A549 (cell line): ENCODE results near the gene VPS54. TPM values are rescaled to one million over a fixed set of nuclear protein-coding genes. Genes with fewer than 3 reads are reported as not detected.
"Not testable (repeated sequence)": the region's sequence is repeated elsewhere in the genome, so short reads cannot be mapped to it uniquely, and the experiment has no call there.

Experiments used
- ATAC-seq, 2 experiments: fragments of 200-7000 bp in 1 of 2; fragments of >200 bp in 1 of 2; cut with Nextera tagmentation in 1 of 2; cut with Tn5 transposase in 1 of 2; 3 replicates each; pipeline versions ENCODE4 v1.8.0 to v1.9.1; 2018 to 2020; ENCODE audit warnings: mild to moderate bottlenecking in 1 of 2, moderate library complexity in 1 of 2
- CTCF ChIA-PET: fragments of 300-600 bp; sonication (Branson Sonifier 250); formaldehyde crosslinking; extraction: SDS; loops from one replicate; lab custom pipeline; 2021; ENCODE audit warnings: antibody characterized with exemption, inconsistent platforms; lab: Yijun Ruan, JAX
- POLR2A ChIA-PET: fragments of 350-600 bp; formaldehyde crosslinking; extraction: SDS; loops from one replicate; lab custom pipeline; 2021; ENCODE audit warnings: antibody characterized with exemption, inconsistent platforms; lab: Yijun Ruan, JAX
- DNase-seq, 2 experiments: peaks; one replicate each; pipeline versions ENCODE4 v3.0.0 to v3.0.0-alpha.2; 2011 to 2016; ENCODE audit warnings: low read depth in 1 of 2, low spot score in 1 of 2
- FAIRE-seq: peaks from 2 replicates; lab custom pipeline; 2011; peaks lifted over from hg19 to GRCh38; lab: Jason Lieb, UNC
- H3K27ac ChIP-seq, 2 experiments: fragments of >200 bp; sonication (Bioruptor Twin); formaldehyde crosslinking; 3 replicates each; pipeline ENCODE4 v1.5.1; 2016 to 2017
- H3K4me1 ChIP-seq: fragments of >200 bp; sonication (Bioruptor Twin); formaldehyde crosslinking; 3 replicates; pipeline ENCODE4 v1.6.1; 2016
- H3K4me2 ChIP-seq: fragments of >200 bp; sonication (Bioruptor Twin); formaldehyde crosslinking; 3 replicates; pipeline ENCODE4 v1.6.1; 2016
- H3K4me3 ChIP-seq: fragments of >200 bp; sonication (Bioruptor Twin); formaldehyde crosslinking; 3 replicates; pipeline ENCODE4 v1.5.1; 2016
- H3K9me3 ChIP-seq: fragments of >200 bp; sonication (Bioruptor Twin); formaldehyde crosslinking; 3 replicates; pipeline ENCODE4 v1.6.1; 2016
- CBX2 ChIP-seq: fragments of 200-600 bp; sonication (generic); IDR thresholded peaks from 2 replicates; pipeline ENCODE4 v1.6.1; 2016; ENCODE audit warnings: low read depth, mild to moderate bottlenecking, borderline replicate concordance
- EHF ChIP-seq: fragments of 250-450 bp; sonication (Bioruptor Pico); IDR thresholded peaks from 2 replicates; pipeline ENCODE4 v1.5.0; 2020; ENCODE audit warnings: mild to moderate bottlenecking
- EP300 ChIP-seq, 2 experiments: fragments of >200 bp; sonication (Bioruptor Twin); formaldehyde crosslinking; IDR thresholded peaks; 2 replicates in 1 of 2; 3 replicates in 1 of 2; pipeline ENCODE4 v1.6.1; 2016 to 2017
- FOSB ChIP-seq: fragments of 250-450 bp; sonication (Bioruptor Pico); IDR thresholded peaks from 2 replicates; pipeline ENCODE4 v1.5.0; 2020; ENCODE audit warnings: mild to moderate bottlenecking, moderate library complexity
- GATA3 ChIP-seq: IDR thresholded peaks from 2 replicates; pipeline ENCODE4 v1.6.1; 2012; ENCODE audit warnings: borderline replicate concordance
- HEYL ChIP-seq: fragments of 250-450 bp; sonication (Bioruptor Pico); IDR thresholded peaks from 2 replicates; pipeline ENCODE4 v1.8.0; 2021; ENCODE audit warnings: mild to moderate bottlenecking, moderate library complexity
- HOXA7 ChIP-seq: fragments of 250-450 bp; sonication (Bioruptor Pico); IDR thresholded peaks from 2 replicates; pipeline ENCODE4 v1.5.0; 2020; ENCODE audit warnings: mild to moderate bottlenecking, moderate library complexity
- HOXB13 ChIP-seq: fragments of 250-450 bp; sonication (Bioruptor Pico); IDR thresholded peaks from 2 replicates; pipeline ENCODE4 v1.5.0; 2020; ENCODE audit warnings: low read depth, mild to moderate bottlenecking, moderate library complexity
- KDM5A ChIP-seq: fragments of 200-600 bp; sonication (generic); IDR thresholded peaks from 2 replicates; pipeline ENCODE4 v1.6.1; 2016; ENCODE audit warnings: antibody characterized with exemption, mild to moderate bottlenecking
- MAZ ChIP-seq: fragments of 150-350 bp; IDR thresholded peaks from 2 replicates; pipeline ENCODE4 v1.6.1; 2014; ENCODE audit warnings: antibody characterized with exemption, low read depth, low read length, borderline replicate concordance
- MYC ChIP-seq: IDR thresholded peaks from 2 replicates; pipeline ENCODE4 v1.6.1; 2012; ENCODE audit warnings: mild to moderate bottlenecking, inconsistent platforms, low read length, improper control_type of control experiment, borderline replicate concordance
- NFE2L2 ChIP-seq: fragments of 150-350 bp; conservative IDR thresholded peaks from 2 replicates; pipeline ENCODE4 v1.6.1; 2014; ENCODE audit warnings: low read length
- NPAS2 ChIP-seq: fragments of 250-450 bp; sonication (Bioruptor Pico); IDR thresholded peaks from 2 replicates; pipeline ENCODE4 v1.8.0; 2022; ENCODE audit warnings: mild to moderate bottlenecking, moderate library complexity, borderline replicate concordance
- NR3C1 ChIP-seq: fragments of >200 bp; sonication (Bioruptor Twin); formaldehyde crosslinking; IDR thresholded peaks from 3 replicates; pipeline ENCODE4 v1.6.1; 2017
- PHF8 ChIP-seq: fragments of 200-600 bp; sonication (generic); IDR thresholded peaks from 2 replicates; pipeline ENCODE4 v1.6.1; 2016; ENCODE audit warnings: low read depth, mild to moderate bottlenecking, antibody characterized with exemption, moderate library complexity, borderline replicate concordance
- RAD21 ChIP-seq, 2 experiments: fragments of >200 bp in 1 of 2; sonication (Bioruptor Twin) in 1 of 2; formaldehyde crosslinking in 1 of 2; IDR thresholded peaks in 1 of 2; conservative IDR thresholded peaks in 1 of 2; 2 replicates in 1 of 2; 3 replicates in 1 of 2; pipeline ENCODE4 v1.6.1; 2012 to 2018; ENCODE audit warnings: inconsistent platforms in 1 of 2
- TP53 ChIP-seq: fragments of 250-450 bp; sonication (Bioruptor Pico); IDR thresholded peaks from 2 replicates; pipeline ENCODE4 v1.5.0; 2021; ENCODE audit warnings: mild to moderate bottlenecking, moderate library complexity
- ZC3H11A ChIP-seq: fragments of 450-650 bp; IDR thresholded peaks from 2 replicates; pipeline ENCODE4 v1.6.1; 2014; ENCODE audit warnings: antibody characterized with exemption, mild to moderate bottlenecking
- WGBS: methylation state at CpG from one replicate; pipeline ENCODE4 v1.1.6; 2017; ENCODE audit errors: missing lambda C conversion rate; 5-methylcytosine and 5-hydroxymethylcytosine counted together
- polyA plus RNA-seq, 4 experiments: library from polyadenylated mRNA; depleted of rRNA in 3 of 4; stranded (reverse); fragments of >200 nt; fragmentation: RNase III in 1 of 4; extraction: RNeasy Plus Mini Kit Qiagen cat#74134 plus additional on column Dnase treatment in 1 of 4; gene quantifications; 2 replicates in 3 of 4; 3 replicates in 1 of 4; pipeline ENCODE4 v1.2.3, GENCODE V29; 2011 to 2017
- TF ChIP-seq, protein P1 (sequence below): fragments of >200 bp; sonication (Bioruptor Twin); formaldehyde crosslinking; IDR thresholded peaks from 3 replicates; pipeline ENCODE4 v1.5.1; 2016
- TF ChIP-seq, protein P2 (sequence below): fragments of 150-350 bp; IDR thresholded peaks from 2 replicates; pipeline ENCODE4 v1.6.1; 2014; ENCODE audit warnings: low read depth, mild to moderate bottlenecking, low read length
- TF ChIP-seq, protein P3 (sequence below): fragments of 200-600 bp; sonication (generic); IDR thresholded peaks from 2 replicates; pipeline ENCODE4 v1.6.1; 2016; ENCODE audit warnings: antibody characterized with exemption, mild to moderate bottlenecking, moderate library complexity

VPS54 gene
- polyA plus RNA-seq, 2 of the 4 experiments (the other 2 are of a cell fraction), result 15.0 to 32.5 TPM

DNA sequence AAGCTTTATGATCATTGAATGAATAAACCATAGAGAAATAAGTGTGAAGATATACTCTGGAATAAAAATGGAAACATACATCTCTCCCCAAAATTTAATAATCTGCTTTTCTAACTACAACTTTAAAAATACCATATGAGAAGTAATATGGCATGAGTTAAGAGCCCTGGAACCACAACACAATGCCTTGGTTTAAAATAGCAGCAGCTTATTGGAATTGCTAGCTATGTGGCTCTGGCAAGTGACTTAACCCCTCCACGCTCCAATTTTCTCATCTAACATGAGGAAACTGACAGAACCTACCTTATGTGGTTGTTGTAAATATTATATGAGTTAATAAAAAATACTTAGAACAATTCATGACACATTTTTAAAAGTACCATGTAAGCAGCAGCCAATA is 76.4 kb downstream of the VPS54 start:
- POLR2A ChIA-PET, result no interaction called here
- no peak overlapping the region for H3K27ac ChIP-seq
- TF ChIP-seq TP53 (CRISPR knock-in tag), result no peak
- TF ChIP-seq RAD21 (conservative IDR thresholded peaks at IDR 0.05 in 1 of 2, IDR thresholded peaks at IDR 0.05 in 1 of 2), result no peak
- DNase-seq, result no peak
- no peaks in the 10 kb centered on the region for H3K9me3 ChIP-seq
- H3K4me1 ChIP-seq, result no peaks in the 10 kb centered on the region
- no peak overlapping the region for H3K4me3 ChIP-seq
- WGBS, result 92% methylated on average over 1 of the region's 1 CpG
- FAIRE-seq, result no peak
- CTCF ChIA-PET, result interaction anchor here (0.6 to 1.3 kb wide), 2 partner anchors 54 to 705 kb away, joined by 3 to 4 read pairs; no protein-coding TSS in a partner anchor
- ATAC-seq, result no peak
- H3K4me2 ChIP-seq, result no peak overlapping the region

DNA sequence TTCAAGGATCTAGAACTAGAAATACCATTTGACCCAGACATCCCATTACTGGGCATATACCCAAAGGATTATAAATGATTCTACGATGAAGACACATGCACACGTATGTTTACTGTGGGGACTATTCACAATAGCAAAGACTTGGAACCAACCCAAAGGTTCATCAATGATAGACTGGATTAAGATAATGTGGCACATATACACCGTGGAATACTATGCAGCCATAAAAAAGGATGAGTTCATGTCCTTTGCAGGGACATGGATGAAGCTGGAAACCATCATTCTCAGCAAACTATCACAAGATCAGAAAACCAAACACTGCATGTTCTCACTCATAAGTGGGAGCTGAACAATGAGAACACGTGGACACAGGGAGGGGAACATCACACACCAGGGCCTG is 87.1 kb downstream of the VPS54 start:
- FAIRE-seq, H3K9me3 ChIP-seq, H3K4me1 ChIP-seq, ATAC-seq, H3K4me3 ChIP-seq, H3K4me2 ChIP-seq, POLR2A ChIA-PET, H3K27ac ChIP-seq, DNase-seq: not testable (repeated sequence)
- WGBS, result 86% methylated on average over 4 of the region's 4 CpGs
- CTCF ChIA-PET, result interaction anchor here (0.6 kb wide), 1 partner anchor 12 kb away, joined by 5 read pairs; no protein-coding TSS in a partner anchor

DNA sequence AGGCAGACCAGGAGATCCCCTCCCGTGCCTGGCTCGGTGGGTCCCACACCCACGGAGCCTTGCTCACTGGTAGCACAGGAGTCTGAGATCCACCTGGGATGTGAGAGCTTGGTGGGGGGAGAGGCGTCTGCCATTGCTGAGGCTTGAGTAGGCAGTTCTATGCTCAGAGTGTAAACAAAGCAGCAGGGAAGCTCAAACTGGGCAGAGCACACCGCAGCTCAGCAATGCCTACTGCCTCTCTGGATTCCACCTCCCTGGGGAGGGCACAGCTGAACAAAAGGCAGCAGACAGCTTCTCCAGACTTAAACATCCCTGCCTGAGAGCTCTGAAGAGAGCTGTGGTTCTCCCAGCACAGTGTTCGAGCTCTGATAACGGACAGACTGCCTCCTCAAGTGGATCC is 92.4 kb downstream of the VPS54 start:
- FAIRE-seq (no peak), ATAC-seq (no peak), DNase-seq (no peak)
- POLR2A ChIA-PET, result no interaction called here
- H3K9me3 ChIP-seq, result no peaks in the 10 kb centered on the region
- WGBS, result 93% methylated on average over 4 of the region's 7 CpGs
- TF ChIP-seq MYC (no peak), MAZ (no peak), TP53 (CRISPR knock-in tag) (no peak), NFE2L2 (no peak), HEYL (CRISPR knock-in tag) (no peak), RAD21 (conservative IDR thresholded peaks at IDR 0.05 in 1 of 2, IDR thresholded peaks at IDR 0.05 in 1 of 2) (no peak)
- TF ChIP-seq, protein P1, sequence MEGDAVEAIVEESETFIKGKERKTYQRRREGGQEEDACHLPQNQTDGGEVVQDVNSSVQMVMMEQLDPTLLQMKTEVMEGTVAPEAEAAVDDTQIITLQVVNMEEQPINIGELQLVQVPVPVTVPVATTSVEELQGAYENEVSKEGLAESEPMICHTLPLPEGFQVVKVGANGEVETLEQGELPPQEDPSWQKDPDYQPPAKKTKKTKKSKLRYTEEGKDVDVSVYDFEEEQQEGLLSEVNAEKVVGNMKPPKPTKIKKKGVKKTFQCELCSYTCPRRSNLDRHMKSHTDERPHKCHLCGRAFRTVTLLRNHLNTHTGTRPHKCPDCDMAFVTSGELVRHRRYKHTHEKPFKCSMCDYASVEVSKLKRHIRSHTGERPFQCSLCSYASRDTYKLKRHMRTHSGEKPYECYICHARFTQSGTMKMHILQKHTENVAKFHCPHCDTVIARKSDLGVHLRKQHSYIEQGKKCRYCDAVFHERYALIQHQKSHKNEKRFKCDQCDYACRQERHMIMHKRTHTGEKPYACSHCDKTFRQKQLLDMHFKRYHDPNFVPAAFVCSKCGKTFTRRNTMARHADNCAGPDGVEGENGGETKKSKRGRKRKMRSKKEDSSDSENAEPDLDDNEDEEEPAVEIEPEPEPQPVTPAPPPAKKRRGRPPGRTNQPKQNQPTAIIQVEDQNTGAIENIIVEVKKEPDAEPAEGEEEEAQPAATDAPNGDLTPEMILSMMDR, result no peak
- no peak overlapping the region for H3K4me2 ChIP-seq
- no peak overlapping the region for H3K4me3 ChIP-seq
- H3K27ac ChIP-seq, result no peak overlapping the region
- H3K4me1 ChIP-seq, result no peaks in the 10 kb centered on the region
- CTCF ChIA-PET, result interaction anchor here (1.7 to 2.1 kb wide), 2 partner anchors 8 to 228 kb away, joined by 5 to 7 read pairs; no protein-coding TSS in a partner anchor

DNA sequence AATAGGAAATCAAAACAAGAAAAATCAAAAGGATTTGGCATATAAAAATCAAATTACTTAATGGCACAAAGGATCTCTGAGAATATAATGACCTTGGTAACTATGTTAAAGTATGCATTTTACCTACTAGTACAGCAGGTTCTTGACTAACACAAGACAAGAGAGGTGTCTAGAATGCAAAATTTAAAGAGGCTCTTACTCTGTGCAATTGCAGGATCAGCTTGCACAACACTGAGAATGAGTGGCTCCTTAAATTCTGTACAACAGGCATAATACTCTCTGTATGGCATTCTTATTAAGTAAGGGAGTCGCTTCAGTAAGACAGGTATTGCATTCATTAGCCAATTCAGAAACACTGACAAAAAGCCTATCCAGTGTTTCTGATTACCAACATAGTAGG is 104.9 kb downstream of the VPS54 start:
- no peak overlapping the region for H3K4me2 ChIP-seq
- ChIA-PET CTCF (no interaction called here), POLR2A (no interaction called here)
- H3K4me3 ChIP-seq, result no peak overlapping the region
- H3K9me3 ChIP-seq, result no peaks in the 10 kb centered on the region
- ATAC-seq, result no peak
- TF ChIP-seq FOSB (CRISPR knock-in tag), result no peak
- TF ChIP-seq, protein P2, sequence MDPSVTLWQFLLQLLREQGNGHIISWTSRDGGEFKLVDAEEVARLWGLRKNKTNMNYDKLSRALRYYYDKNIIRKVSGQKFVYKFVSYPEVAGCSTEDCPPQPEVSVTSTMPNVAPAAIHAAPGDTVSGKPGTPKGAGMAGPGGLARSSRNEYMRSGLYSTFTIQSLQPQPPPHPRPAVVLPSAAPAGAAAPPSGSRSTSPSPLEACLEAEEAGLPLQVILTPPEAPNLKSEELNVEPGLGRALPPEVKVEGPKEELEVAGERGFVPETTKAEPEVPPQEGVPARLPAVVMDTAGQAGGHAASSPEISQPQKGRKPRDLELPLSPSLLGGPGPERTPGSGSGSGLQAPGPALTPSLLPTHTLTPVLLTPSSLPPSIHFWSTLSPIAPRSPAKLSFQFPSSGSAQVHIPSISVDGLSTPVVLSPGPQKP, result no peak
- no peak for TF ChIP-seq NFE2L2
- TF ChIP-seq ZC3H11A, result no peak
- no peak overlapping the region for H3K27ac ChIP-seq
- DNase-seq, result no peak
- 90% methylated on average over 1 of the region's 1 CpG for WGBS
- H3K4me1 ChIP-seq, result no peaks in the 10 kb centered on the region
- no peak for FAIRE-seq

DNA sequence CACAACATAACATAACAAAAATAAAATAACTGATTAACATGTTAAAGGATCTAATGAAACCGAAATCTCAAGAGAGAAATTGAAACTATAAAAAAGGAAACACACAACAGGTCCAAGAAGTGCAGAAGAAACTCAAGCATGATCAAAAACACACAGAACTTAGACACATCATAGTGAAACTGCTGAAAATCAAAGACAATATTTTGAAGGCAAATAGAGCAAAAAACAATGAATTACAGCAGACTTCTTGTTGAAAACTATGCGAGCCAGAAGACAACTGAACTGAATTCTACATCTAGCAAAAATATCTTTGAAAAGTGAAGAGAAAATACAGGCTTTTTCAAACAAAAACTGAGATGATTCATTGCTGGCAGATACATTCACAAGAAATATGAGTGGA is 116.2 kb downstream of the VPS54 start:
- WGBS, result 88% methylated on average over 2 of the region's 2 CpGs
- ChIA-PET CTCF (no interaction called here), POLR2A (no interaction called here)
- no peak overlapping the region for H3K4me3 ChIP-seq
- FAIRE-seq (peak; percentile 13), DNase-seq (peak in 1 of 2 experiments; percentile 17), ATAC-seq (no peak)
- no peak overlapping the region for H3K27ac ChIP-seq
- no peak overlapping the region for H3K4me2 ChIP-seq
- no peaks in the 10 kb centered on the region for H3K4me1 ChIP-seq
- H3K9me3 ChIP-seq, result peaks cover 37% of the 10 kb centered on the region
- TF ChIP-seq EP300 (IDR thresholded peaks at IDR 0.05), result no peak
- TF ChIP-seq HOXB13, result no peak
- TF ChIP-seq GATA3, result no peak
- TF ChIP-seq HOXA7 (CRISPR knock-in tag), result no peak
- TF ChIP-seq NR3C1, result no peak
- no peak for TF ChIP-seq NPAS2 (CRISPR knock-in tag)
- no peak for TF ChIP-seq EHF (CRISPR knock-in tag)
- TF ChIP-seq PHF8, result no peak
- no peak for TF ChIP-seq KDM5A
- TF ChIP-seq, protein P3, sequence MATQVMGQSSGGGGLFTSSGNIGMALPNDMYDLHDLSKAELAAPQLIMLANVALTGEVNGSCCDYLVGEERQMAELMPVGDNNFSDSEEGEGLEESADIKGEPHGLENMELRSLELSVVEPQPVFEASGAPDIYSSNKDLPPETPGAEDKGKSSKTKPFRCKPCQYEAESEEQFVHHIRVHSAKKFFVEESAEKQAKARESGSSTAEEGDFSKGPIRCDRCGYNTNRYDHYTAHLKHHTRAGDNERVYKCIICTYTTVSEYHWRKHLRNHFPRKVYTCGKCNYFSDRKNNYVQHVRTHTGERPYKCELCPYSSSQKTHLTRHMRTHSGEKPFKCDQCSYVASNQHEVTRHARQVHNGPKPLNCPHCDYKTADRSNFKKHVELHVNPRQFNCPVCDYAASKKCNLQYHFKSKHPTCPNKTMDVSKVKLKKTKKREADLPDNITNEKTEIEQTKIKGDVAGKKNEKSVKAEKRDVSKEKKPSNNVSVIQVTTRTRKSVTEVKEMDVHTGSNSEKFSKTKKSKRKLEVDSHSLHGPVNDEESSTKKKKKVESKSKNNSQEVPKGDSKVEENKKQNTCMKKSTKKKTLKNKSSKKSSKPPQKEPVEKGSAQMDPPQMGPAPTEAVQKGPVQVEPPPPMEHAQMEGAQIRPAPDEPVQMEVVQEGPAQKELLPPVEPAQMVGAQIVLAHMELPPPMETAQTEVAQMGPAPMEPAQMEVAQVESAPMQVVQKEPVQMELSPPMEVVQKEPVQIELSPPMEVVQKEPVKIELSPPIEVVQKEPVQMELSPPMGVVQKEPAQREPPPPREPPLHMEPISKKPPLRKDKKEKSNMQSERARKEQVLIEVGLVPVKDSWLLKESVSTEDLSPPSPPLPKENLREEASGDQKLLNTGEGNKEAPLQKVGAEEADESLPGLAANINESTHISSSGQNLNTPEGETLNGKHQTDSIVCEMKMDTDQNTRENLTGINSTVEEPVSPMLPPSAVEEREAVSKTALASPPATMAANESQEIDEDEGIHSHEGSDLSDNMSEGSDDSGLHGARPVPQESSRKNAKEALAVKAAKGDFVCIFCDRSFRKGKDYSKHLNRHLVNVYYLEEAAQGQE, result no peak
- TF ChIP-seq MAZ, result no peak
- TF ChIP-seq CBX2, result no peak
